ENCODE results near the gene MED13L. TPM values are rescaled to one million over a fixed set of nuclear protein-coding genes. Genes with fewer than 3 reads are reported as not detected.

The MED13L gene
- total RNA-seq, 1 donor from 2014 or later, result 117 TPM

- no peak for DNase-seq (ENCODE audit: low spot score in 2 of 2)
- H3K36me3 ChIP-seq, result no peaks in the 10 kb centered on the region
- no peaks in the 10 kb centered on the region for H3K9me3 ChIP-seq
- no peaks in the 10 kb centered on the region for H3K4me1 ChIP-seq
- no peak for TF ChIP-seq CTCF (IDR thresholded peaks at IDR 0.05)
- intact Hi-C loops (cut with DNase I), result no loop called here
- H3K27me3 ChIP-seq, result no peaks in the 10 kb centered on the region
- H3K4me3 ChIP-seq, result no peak overlapping the region
- no peak overlapping the region for H3K27ac ChIP-seq
These were observed 332.5 kb downstream of the MED13L start for GRCh38 chr12:115944837-115945490.

GRCh38 chr12:115944392-115944742 is 333.1 kb downstream of the MED13L start:
- H3K4me1 ChIP-seq, result no peaks in the 10 kb centered on the region
- DNase-seq (ENCODE audit: low spot score in 2 of 2), result no peak
- no peaks in the 10 kb centered on the region for H3K27me3 ChIP-seq
- H3K4me3 ChIP-seq, result no peak overlapping the region
- H3K36me3 ChIP-seq, result no peaks in the 10 kb centered on the region
- no peak for TF ChIP-seq CTCF (IDR thresholded peaks at IDR 0.05)
- H3K27ac ChIP-seq, result no peak overlapping the region
- intact Hi-C loops (cut with DNase I), result no loop called here
- no peaks in the 10 kb centered on the region for H3K9me3 ChIP-seq

DNA sequence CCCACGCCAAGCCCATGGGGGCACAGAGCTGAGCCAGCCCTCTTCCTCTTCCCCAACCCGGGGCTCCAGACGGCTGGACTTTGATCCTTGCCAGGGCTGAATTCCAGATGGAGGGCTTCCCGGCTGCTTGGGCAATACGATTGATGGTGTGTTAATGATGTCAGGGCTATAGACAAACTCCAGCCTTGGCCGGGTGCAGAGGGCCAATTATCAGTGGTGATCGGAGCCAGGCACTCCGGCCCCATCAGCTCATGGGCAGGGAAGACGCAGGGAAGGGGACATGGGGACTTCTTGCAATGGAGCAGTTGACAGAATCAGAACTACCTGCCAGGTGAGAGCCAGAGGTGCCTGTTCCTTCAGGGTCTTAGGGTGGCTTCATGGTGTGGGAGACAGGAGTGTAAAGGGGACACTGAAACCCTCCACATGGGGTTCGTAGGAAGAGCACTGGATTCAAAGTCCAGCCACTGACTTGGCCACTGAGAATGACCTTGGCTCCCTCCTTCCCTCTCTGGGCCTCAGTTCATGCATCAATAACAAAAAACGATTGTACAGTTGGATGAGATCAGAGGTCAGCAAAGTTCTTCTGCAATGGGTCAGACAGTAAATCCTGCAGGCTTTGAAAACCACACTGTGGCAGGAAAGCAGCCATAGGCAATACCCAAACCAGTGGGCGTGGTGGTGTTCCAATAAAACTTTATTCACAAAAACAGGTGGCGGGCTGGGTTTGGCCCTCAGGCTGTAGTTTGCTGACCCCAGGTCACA is 333.7 kb downstream of the MED13L start:
- Histone ChIP-seq H3K4me3 (no peak overlapping the region), H3K36me3 (no peaks in the 10 kb centered on the region), H3K27ac (no peak overlapping the region), H3K27me3 (no peaks in the 10 kb centered on the region), H3K9me3 (peaks cover 0 to 4% of the 10 kb centered on the region in 2 donors), H3K4me1 (no peaks in the 10 kb centered on the region)
- no peak for DNase-seq (ENCODE audit: low spot score in 2 of 2)
- intact Hi-C loops (cut with DNase I), result no loop called here
- TF ChIP-seq CTCF (IDR thresholded peaks at IDR 0.05), result no peak

- TF ChIP-seq CTCF (IDR thresholded peaks at IDR 0.05), result no peak
- H3K27me3 ChIP-seq, result no peaks in the 10 kb centered on the region
- intact Hi-C loops (cut with DNase I), result no loop called here
- no peaks in the 10 kb centered on the region for H3K36me3 ChIP-seq
- H3K4me1 ChIP-seq, result no peaks in the 10 kb centered on the region
- no peak for DNase-seq (ENCODE audit: low spot score in 2 of 2)
- H3K27ac ChIP-seq, result no peak overlapping the region
- H3K9me3 ChIP-seq, result peaks cover 0 to 7% of the 10 kb centered on the region in 2 donors
- no peak overlapping the region for H3K4me3 ChIP-seq
These were observed 334.2 kb downstream of the MED13L start for GRCh38 chr12:115943310-115943629.

DNA sequence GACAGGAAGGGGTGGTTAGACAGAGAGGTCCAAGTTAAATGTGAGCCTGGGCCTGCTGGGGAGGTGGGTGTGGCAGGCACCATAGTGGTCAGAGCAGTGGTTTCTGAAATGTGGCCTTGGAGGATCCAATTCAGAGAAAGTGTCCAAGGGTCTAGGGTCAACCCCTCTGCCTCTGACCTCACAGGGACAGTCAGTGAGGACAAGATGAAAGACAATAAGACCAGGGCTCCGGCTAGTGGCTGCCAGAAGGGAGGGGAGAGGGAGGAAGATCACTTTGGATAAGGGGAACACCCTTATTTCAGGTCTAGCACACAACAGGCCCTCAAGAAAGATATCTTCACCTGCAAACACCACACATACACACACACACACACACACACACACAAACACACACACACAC is 335.1 kb downstream of the MED13L start:
- peaks cover 0 to 7% of the 10 kb centered on the region in 2 donors for H3K9me3 ChIP-seq
- DNase-seq (ENCODE audit: low spot score in 2 of 2), result no peak
- no peak overlapping the region for H3K27ac ChIP-seq
- no peak overlapping the region for H3K4me3 ChIP-seq
- no peaks in the 10 kb centered on the region for H3K36me3 ChIP-seq
- no peaks in the 10 kb centered on the region for H3K27me3 ChIP-seq
- no peak for TF ChIP-seq CTCF (IDR thresholded peaks at IDR 0.05)
- intact Hi-C loops (cut with DNase I), result no loop called here
- H3K4me1 ChIP-seq, result no peaks in the 10 kb centered on the region

Data from ascending aorta (tissue), 2 donors.